ENCODE measurements around the gene ACER2.

DNA sequence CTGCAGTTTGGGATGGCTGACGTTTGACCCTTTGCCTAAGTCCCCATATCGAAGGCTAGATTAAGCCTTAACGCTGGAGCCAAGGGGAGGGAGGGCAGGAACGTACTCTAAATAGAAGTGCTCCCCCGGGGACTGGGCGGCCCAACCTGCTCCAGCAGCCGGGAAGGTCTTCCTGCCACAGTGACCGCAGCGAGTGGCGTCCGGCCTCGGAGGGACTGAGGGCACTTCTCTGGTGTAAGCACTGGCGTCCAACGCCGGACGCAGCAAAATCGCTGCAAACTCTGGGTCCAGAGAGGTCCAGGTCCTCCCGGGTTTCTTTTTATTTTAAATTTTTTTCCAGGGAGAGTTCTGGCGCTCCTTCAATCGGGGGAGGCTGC, 505 bp upstream of the ACER2 start:
- TF ChIP-seq CTCF (IDR thresholded peaks at IDR 0.05) (no peak), POLR2A (IDR thresholded peaks at IDR 0.05) (no peak)

All from Peyer's patch (tissue), 4 donors.